Esophagus muscularis mucosa (tissue), 4 donors: Measurements from ENCODE around the gene SIRT2. TPM values are rescaled to one million over a fixed set of nuclear protein-coding genes. Genes with fewer than 3 reads are reported as not detected.
A peak's percentile ranks its signal among the peaks of the same experiment; 100 is the strongest.

Experiments used
- DNase-seq: peaks from one replicate; pipeline ENCODE4 v3.0.0-alpha.2; 2017; ENCODE audit errors: extremely low spot score
- H3K27ac ChIP-seq, 4 donors: fragments of 200-600 bp; sonication (generic); replicated peaks in 1 of 4; 1 replicate in 3 of 4; 2 replicates in 1 of 4; pipeline ENCODE4 v1.5.1; 2016 to 2019; ENCODE audit warnings: mild to moderate bottlenecking in 1 of 4
- H3K27me3 ChIP-seq, 4 donors: fragments of 200-600 bp; sonication (generic); one replicate each; pipeline versions ENCODE4 v1.5.1 to v1.6.0; 2016 to 2019
- H3K36me3 ChIP-seq, 4 donors: fragments of 200-600 bp; sonication (generic); one replicate each; pipeline ENCODE4 v1.5.1; 2016 to 2019
- H3K4me1 ChIP-seq, 4 donors: fragments of 200-600 bp; sonication (generic); one replicate each; pipeline ENCODE4 v1.5.1; 2016 to 2019
- H3K4me3 ChIP-seq, 4 donors: fragments of 200-600 bp; sonication (generic); 1 replicate in 2 of 4; 2 replicates in 2 of 4; pipeline ENCODE4 v1.5.1; 2016 to 2019; ENCODE audit warnings: mild to moderate bottlenecking in 4 of 4, moderate library complexity in 1 of 4
- H3K9me3 ChIP-seq, 4 donors: fragments of 200-600 bp; sonication (generic); 1 replicate in 3 of 4; 2 replicates in 1 of 4; pipeline ENCODE4 v1.5.1; 2016 to 2019
- EP300 ChIP-seq: sonication (generic); formaldehyde crosslinking; IDR thresholded peaks from one replicate; pipeline ENCODE4 v1.6.1; 2017; ENCODE audit warnings: antibody characterized with exemption
- POLR2A ChIP-seq: fragments of 450-650 bp; IDR thresholded peaks from one replicate; pipeline ENCODE4 v1.6.1; 2017; ENCODE audit warnings: antibody characterized with exemption, moderate library complexity, mild to moderate bottlenecking, low read depth
- POLR2AphosphoS5 ChIP-seq, 2 donors: sonication (generic); formaldehyde crosslinking; IDR thresholded peaks; one replicate each; pipeline ENCODE4 v1.6.1; 2017; ENCODE audit warnings: antibody characterized with exemption in 2 of 2
- WGBS: methylation state at CpG from one replicate; pipeline ENCODE4 v1.1.5; 2018; 5-methylcytosine and 5-hydroxymethylcytosine counted together
- intact Hi-C: fragments of 100-400 bp; cut with DNase I; formaldehyde crosslinking; loops from one replicate; pipeline ENCODE4 v1.15.1; 2023
- total RNA-seq, 4 donors: library from RNA; depleted of rRNA; stranded (reverse); fragments of >200 nt; gene quantifications; one replicate each; pipeline versions ENCODE4 v1.1.0 to v1.2.1, GENCODE V29; 2016
- TF ChIP-seq, protein P1 (sequence below), 3 experiments: fragments of 200-600 bp in 2 of 3; fragments of 450-650 bp in 1 of 3; sonication (generic) in 2 of 3; IDR thresholded peaks; one replicate each; pipeline ENCODE4 v1.5.1; 2017 to 2019; ENCODE audit warnings: antibody characterized with exemption in 3 of 3, mild to moderate bottlenecking in 2 of 3, moderate library complexity in 1 of 3

SIRT2 gene
- total RNA-seq, 4 donors from 2014 or later: 72.7 to 114 (median 95.0) TPM

DNA sequence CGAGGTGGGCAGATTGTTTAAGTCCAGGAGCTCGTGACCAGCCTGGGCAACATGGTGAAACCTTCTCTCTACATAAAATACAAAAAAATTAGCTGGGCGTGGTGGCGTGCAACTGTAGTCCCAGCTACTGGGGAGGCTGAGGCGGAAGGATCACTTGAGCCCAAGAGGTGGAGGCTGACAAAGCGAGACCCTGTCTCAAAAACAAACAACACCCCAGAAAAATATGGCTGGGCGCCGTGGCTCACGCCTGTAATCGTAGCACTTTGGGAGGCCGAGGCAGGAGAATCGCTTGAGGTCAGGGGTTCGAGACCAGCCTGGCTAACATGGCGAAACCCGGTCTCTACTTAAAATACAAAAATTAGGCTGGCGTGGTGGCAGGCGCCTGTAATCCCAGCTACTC lies 46.2 kb downstream of the SIRT2 start:
- Histone ChIP-seq H3K4me1 (peaks cover 20 to 32% (median 25%) of the 10 kb centered on the region in 4 donors), H3K27ac (peak overlapping the region; percentile 98 to 100 (median 100)), H3K4me3 (peak overlapping the region; percentile 75 to 97 (median 84)), H3K9me3 (no peaks in the 10 kb centered on the region), H3K27me3 (no peaks in the 10 kb centered on the region), H3K36me3 (peaks cover 0 to 4% (median 0%) of the 10 kb centered on the region in 4 donors)
- intact Hi-C loops: loop anchor here (2.0 kb wide), 1 partner anchor 16 kb away; no protein-coding TSS in a partner anchor
- DNase-seq: no peak
- TF ChIP-seq POLR2A (no peak), POLR2AphosphoS5 (IDR thresholded peaks at IDR 0.05) (no peak), EP300 (no peak)
- TF ChIP-seq, protein P1, sequence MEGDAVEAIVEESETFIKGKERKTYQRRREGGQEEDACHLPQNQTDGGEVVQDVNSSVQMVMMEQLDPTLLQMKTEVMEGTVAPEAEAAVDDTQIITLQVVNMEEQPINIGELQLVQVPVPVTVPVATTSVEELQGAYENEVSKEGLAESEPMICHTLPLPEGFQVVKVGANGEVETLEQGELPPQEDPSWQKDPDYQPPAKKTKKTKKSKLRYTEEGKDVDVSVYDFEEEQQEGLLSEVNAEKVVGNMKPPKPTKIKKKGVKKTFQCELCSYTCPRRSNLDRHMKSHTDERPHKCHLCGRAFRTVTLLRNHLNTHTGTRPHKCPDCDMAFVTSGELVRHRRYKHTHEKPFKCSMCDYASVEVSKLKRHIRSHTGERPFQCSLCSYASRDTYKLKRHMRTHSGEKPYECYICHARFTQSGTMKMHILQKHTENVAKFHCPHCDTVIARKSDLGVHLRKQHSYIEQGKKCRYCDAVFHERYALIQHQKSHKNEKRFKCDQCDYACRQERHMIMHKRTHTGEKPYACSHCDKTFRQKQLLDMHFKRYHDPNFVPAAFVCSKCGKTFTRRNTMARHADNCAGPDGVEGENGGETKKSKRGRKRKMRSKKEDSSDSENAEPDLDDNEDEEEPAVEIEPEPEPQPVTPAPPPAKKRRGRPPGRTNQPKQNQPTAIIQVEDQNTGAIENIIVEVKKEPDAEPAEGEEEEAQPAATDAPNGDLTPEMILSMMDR (IDR thresholded peaks at IDR 0.05): no peak
- WGBS: 87% methylated on average over 16 of the region's 17 CpGs

- Histone ChIP-seq H3K4me1 (peaks cover 28 to 40% (median 32%) of the 10 kb centered on the region in 4 donors), H3K36me3 (peaks cover under 1 to 8% (median 6%) of the 10 kb centered on the region in 4 donors), H3K9me3 (no peaks in the 10 kb centered on the region), H3K27me3 (no peaks in the 10 kb centered on the region), H3K27ac (peak overlapping the region; percentile 98 to 100 (median 100)), H3K4me3 (peak overlapping the region; percentile 75 to 97 (median 84))
- no peak for DNase-seq
- intact Hi-C loops: loop anchor here (2.0 kb wide), 1 partner anchor 16 kb away; no protein-coding TSS in a partner anchor
- TF ChIP-seq, protein P1 (IDR thresholded peaks at IDR 0.05): no peak
- TF ChIP-seq POLR2AphosphoS5 (IDR thresholded peaks at IDR 0.05) (peak; percentile 27 to 51), POLR2A (peak; percentile 10), EP300 (no peak)
- 0% methylated on average over 19 of the region's 52 CpGs for WGBS
These were observed 47.0 kb downstream of the SIRT2 start for GRCh38 chr19:38852231-38853044.

DNA sequence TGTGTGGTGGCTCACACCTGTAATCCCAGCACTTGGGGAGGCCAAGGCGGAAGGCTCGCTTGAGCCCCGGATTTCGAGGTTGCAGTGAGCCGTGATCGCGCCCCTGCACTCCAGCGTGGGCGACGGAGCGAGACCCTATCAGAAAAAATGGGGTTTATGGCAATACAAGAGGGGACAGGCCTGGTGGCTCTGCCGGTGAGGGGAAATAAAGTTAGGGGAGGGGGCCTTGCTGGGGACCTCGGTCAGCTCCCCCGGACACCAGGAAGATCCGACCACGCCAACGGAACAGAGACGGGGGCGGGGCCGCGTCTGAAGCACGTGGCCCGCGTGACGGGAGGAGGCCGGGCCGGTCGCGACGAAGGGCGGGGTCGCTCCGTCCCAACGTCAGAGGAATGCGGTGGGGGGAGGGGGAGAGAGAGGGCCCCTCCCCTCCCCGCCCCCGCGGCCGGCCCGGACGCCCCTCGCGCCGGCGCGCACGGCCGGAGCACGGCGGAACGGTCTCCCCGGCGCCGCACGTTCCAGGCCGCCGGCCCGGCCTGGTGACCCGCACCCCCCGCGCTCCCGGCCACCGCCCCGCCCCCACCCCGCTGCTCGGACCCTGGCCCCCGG lies 47.7 kb downstream of the SIRT2 start:
- H3K27ac ChIP-seq: peak overlapping the region; percentile 98 to 100 (median 100)
- intact Hi-C loops: loop anchor here (2.0 kb wide), 1 partner anchor 17 kb away; no protein-coding TSS in a partner anchor
- TF ChIP-seq, protein P1 (IDR thresholded peaks at IDR 0.05): no peak
- TF ChIP-seq POLR2A: peak; percentile 79
- no peak for TF ChIP-seq EP300
- peak; percentile 96 to 98 for TF ChIP-seq POLR2AphosphoS5 (IDR thresholded peaks at IDR 0.05)

GRCh38 chr19:38850976-38851621 lies 48.3 kb downstream of the SIRT2 start:
- H3K36me3 ChIP-seq: peaks cover 13 to 22% (median 19%) of the 10 kb centered on the region in 4 donors
- intact Hi-C loops: no loop called here
- H3K4me1 ChIP-seq: peaks cover 40 to 53% (median 46%) of the 10 kb centered on the region in 4 donors
- DNase-seq: no peak
- no peaks in the 10 kb centered on the region for H3K27me3 ChIP-seq
- no peaks in the 10 kb centered on the region for H3K9me3 ChIP-seq
- 2% methylated on average over 38 of the region's 40 CpGs for WGBS
- H3K4me3 ChIP-seq: peak overlapping the region; percentile 75 to 97 (median 84)
- TF ChIP-seq, protein P1 (IDR thresholded peaks at IDR 0.05): no peak
- no peak for TF ChIP-seq POLR2AphosphoS5 (IDR thresholded peaks at IDR 0.05)
- no peak for TF ChIP-seq EP300
- TF ChIP-seq POLR2A: no peak
- H3K27ac ChIP-seq: peak overlapping the region; percentile 98 to 100 (median 100)

More for the DNA sequence above, 47.7 kb downstream of the SIRT2 start:
- WGBS: 0% methylated on average over 18 of the region's 67 CpGs
- no peaks in the 10 kb centered on the region for H3K27me3 ChIP-seq
- H3K36me3 ChIP-seq: peaks cover 7 to 15% (median 13%) of the 10 kb centered on the region in 4 donors
- peak; percentile 98 for DNase-seq
- peak overlapping the region; percentile 75 to 97 (median 84) for H3K4me3 ChIP-seq
- H3K9me3 ChIP-seq: no peaks in the 10 kb centered on the region
- peaks cover 35 to 47% (median 40%) of the 10 kb centered on the region in 4 donors for H3K4me1 ChIP-seq
